Liver (tissue), 3 donors: Measurements from ENCODE around the gene AKT3.

ENCODE experiments used
- EGR1 ChIP-seq, 2 donors: IDR thresholded peaks; 2 replicates each; pipeline ENCODE4 v1.6.1; 2016 to 2018; ENCODE audit warnings: antibody characterized with exemption in 2 of 2, low read depth in 2 of 2
- JUND ChIP-seq, 2 donors: IDR thresholded peaks; 2 replicates each; pipeline ENCODE4 v1.6.1; 2016; ENCODE audit warnings: antibody characterized with exemption in 2 of 2
- RAD21 ChIP-seq, 2 donors: IDR thresholded peaks; 2 replicates each; pipeline ENCODE4 v1.6.1; 2016; ENCODE audit warnings: antibody characterized with exemption in 2 of 2, mild to moderate bottlenecking in 2 of 2
- TAF1 ChIP-seq: conservative IDR thresholded peaks from 2 replicates; pipeline ENCODE4 v1.6.1; 2016; ENCODE audit warnings: antibody characterized with exemption, mild to moderate bottlenecking
- YY1 ChIP-seq: IDR thresholded peaks from 2 replicates; pipeline ENCODE4 v1.6.1; 2016; ENCODE audit warnings: antibody characterized with exemption, mild to moderate bottlenecking
- TF ChIP-seq, protein P1 (sequence below): fragments of 150-350 bp; IDR thresholded peaks from 2 replicates; pipeline ENCODE4 v1.5.1; 2017; ENCODE audit warnings: improper control_type of control experiment, low read depth, low read length; ENCODE audit not compliant: missing input control
- TF ChIP-seq, protein P2 (sequence below): IDR thresholded peaks from 2 replicates; pipeline ENCODE4 v1.6.1; 2016; ENCODE audit warnings: antibody characterized with exemption, mild to moderate bottlenecking
- TF ChIP-seq, protein P3 (sequence below): IDR thresholded peaks from 2 replicates; pipeline ENCODE4 v1.6.1; 2016; ENCODE audit warnings: antibody characterized with exemption
- donor health status: healthy.
- donor health status: healthy.

DNA sequence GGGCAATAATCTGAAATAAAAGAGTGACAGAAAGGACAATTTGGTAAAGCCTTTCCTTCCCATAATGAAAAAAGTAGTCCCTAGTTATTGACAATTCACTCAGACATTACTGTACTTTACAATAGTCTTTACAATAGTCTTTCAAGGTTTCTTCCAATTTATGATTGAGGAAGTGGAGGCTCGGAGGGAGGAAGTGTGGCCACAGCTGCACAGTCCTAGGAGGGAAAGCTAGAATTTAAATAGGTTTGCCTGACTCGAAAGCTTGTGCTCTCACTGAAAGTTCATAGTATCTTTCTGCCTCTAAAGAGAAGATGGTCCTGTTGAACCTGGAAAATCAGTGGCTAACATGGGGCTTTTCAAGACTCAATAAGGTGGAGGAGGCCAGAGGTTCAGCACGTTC is 391.0 kb downstream of the AKT3 start:
- TF ChIP-seq, protein P1, sequence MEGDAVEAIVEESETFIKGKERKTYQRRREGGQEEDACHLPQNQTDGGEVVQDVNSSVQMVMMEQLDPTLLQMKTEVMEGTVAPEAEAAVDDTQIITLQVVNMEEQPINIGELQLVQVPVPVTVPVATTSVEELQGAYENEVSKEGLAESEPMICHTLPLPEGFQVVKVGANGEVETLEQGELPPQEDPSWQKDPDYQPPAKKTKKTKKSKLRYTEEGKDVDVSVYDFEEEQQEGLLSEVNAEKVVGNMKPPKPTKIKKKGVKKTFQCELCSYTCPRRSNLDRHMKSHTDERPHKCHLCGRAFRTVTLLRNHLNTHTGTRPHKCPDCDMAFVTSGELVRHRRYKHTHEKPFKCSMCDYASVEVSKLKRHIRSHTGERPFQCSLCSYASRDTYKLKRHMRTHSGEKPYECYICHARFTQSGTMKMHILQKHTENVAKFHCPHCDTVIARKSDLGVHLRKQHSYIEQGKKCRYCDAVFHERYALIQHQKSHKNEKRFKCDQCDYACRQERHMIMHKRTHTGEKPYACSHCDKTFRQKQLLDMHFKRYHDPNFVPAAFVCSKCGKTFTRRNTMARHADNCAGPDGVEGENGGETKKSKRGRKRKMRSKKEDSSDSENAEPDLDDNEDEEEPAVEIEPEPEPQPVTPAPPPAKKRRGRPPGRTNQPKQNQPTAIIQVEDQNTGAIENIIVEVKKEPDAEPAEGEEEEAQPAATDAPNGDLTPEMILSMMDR: no peak
- no peak for TF ChIP-seq TAF1
- no peak for TF ChIP-seq RAD21 (IDR thresholded peaks at IDR 0.05)
- TF ChIP-seq EGR1 (IDR thresholded peaks at IDR 0.05; ENCODE audit: low read depth in 2 of 2): no peak
- no peak for TF ChIP-seq JUND (IDR thresholded peaks at IDR 0.05)
- TF ChIP-seq YY1: no peak
- TF ChIP-seq, protein P2, sequence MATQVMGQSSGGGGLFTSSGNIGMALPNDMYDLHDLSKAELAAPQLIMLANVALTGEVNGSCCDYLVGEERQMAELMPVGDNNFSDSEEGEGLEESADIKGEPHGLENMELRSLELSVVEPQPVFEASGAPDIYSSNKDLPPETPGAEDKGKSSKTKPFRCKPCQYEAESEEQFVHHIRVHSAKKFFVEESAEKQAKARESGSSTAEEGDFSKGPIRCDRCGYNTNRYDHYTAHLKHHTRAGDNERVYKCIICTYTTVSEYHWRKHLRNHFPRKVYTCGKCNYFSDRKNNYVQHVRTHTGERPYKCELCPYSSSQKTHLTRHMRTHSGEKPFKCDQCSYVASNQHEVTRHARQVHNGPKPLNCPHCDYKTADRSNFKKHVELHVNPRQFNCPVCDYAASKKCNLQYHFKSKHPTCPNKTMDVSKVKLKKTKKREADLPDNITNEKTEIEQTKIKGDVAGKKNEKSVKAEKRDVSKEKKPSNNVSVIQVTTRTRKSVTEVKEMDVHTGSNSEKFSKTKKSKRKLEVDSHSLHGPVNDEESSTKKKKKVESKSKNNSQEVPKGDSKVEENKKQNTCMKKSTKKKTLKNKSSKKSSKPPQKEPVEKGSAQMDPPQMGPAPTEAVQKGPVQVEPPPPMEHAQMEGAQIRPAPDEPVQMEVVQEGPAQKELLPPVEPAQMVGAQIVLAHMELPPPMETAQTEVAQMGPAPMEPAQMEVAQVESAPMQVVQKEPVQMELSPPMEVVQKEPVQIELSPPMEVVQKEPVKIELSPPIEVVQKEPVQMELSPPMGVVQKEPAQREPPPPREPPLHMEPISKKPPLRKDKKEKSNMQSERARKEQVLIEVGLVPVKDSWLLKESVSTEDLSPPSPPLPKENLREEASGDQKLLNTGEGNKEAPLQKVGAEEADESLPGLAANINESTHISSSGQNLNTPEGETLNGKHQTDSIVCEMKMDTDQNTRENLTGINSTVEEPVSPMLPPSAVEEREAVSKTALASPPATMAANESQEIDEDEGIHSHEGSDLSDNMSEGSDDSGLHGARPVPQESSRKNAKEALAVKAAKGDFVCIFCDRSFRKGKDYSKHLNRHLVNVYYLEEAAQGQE: no peak
- TF ChIP-seq, protein P3, sequence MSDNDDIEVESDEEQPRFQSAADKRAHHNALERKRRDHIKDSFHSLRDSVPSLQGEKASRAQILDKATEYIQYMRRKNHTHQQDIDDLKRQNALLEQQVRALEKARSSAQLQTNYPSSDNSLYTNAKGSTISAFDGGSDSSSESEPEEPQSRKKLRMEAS: no peak
